ENCODE data around the gene KCNK16.

DNA sequence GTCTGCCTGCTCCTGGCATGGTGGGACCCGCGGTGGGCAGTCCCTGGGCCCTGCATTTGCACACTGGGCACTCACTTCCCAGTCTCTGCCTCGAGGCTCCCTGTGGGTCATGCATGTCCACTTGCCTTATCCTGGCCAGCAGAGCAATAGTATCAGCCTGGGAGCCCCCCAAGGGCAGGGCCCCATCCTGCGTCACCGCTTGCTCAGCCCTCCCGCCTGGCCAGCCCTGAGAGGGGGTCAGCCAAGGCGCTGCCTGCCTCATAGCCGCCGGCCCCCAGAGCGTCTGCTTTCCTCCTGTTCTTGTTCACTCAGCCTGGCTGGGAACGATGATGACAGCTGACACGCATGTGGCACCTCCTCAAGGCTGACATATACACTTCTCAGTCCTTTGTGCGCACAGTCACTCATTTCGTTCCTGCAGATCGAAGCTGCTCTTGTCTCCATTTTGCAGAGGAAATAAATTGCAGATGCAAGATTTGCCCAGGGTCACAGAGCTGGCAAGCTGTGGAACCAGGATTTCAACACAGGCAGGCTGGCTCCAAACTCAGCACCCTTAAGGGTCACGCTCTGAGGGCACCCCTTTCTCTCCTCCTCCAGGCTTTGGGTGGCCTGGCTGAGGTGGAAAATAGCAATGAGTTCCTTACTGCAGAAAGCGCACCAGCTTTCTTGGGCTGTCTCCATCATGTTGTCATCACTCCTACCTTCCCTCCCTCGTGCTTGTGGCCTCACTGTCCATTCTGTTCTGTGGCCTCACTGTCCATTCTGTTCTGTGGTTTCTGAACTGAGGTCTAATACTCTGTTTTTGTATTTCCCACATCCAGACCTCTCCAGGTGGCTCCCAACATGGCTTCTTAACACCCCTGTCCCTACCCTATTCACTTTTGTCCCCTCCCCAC is 25.5 kb downstream of the KCNK16 start:
- TF ChIP-seq ZBTB7A (tag by site-specific recombination; IDR thresholded peaks at IDR 0.05; ENCODE audit: low read depth), result no peak
- TF ChIP-seq ZNF391 (tag by site-specific recombination; IDR thresholded peaks at IDR 0.05; ENCODE audit: borderline replicate concordance, low read depth), result no peak
- TF ChIP-seq, protein P1, sequence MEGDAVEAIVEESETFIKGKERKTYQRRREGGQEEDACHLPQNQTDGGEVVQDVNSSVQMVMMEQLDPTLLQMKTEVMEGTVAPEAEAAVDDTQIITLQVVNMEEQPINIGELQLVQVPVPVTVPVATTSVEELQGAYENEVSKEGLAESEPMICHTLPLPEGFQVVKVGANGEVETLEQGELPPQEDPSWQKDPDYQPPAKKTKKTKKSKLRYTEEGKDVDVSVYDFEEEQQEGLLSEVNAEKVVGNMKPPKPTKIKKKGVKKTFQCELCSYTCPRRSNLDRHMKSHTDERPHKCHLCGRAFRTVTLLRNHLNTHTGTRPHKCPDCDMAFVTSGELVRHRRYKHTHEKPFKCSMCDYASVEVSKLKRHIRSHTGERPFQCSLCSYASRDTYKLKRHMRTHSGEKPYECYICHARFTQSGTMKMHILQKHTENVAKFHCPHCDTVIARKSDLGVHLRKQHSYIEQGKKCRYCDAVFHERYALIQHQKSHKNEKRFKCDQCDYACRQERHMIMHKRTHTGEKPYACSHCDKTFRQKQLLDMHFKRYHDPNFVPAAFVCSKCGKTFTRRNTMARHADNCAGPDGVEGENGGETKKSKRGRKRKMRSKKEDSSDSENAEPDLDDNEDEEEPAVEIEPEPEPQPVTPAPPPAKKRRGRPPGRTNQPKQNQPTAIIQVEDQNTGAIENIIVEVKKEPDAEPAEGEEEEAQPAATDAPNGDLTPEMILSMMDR (tag by site-specific recombination; IDR thresholded peaks at IDR 0.05), result no peak
- TF ChIP-seq ZNF292 (tag by site-specific recombination; IDR thresholded peaks at IDR 0.05; ENCODE audit: borderline replicate concordance, low read depth), result no peak
- no peak for TF ChIP-seq ZNF544 (tag by site-specific recombination; IDR thresholded peaks at IDR 0.05)
- no peak for TF ChIP-seq PRDM1 (tag by site-specific recombination; IDR thresholded peaks at IDR 0.05)
- no peak for TF ChIP-seq ZNF274 (IDR thresholded peaks at IDR 0.05; ENCODE audit: low read length)
- TF ChIP-seq ZNF274 (tag by site-specific recombination; IDR thresholded peaks at IDR 0.05; ENCODE audit: borderline replicate concordance), result no peak

All from HEK293 (cell line).